ENCODE measurements around the gene ZNF580. TPM values are rescaled to one million over a fixed set of nuclear protein-coding genes. Genes with fewer than 3 reads are reported as not detected.
A peak's percentile ranks its signal among the peaks of the same experiment; 100 is the strongest.

Gene ZNF580
- total and polyA plus RNA-seq, 12 donors: 16.5 to 29.9 (median 21.1) TPM

DNA sequence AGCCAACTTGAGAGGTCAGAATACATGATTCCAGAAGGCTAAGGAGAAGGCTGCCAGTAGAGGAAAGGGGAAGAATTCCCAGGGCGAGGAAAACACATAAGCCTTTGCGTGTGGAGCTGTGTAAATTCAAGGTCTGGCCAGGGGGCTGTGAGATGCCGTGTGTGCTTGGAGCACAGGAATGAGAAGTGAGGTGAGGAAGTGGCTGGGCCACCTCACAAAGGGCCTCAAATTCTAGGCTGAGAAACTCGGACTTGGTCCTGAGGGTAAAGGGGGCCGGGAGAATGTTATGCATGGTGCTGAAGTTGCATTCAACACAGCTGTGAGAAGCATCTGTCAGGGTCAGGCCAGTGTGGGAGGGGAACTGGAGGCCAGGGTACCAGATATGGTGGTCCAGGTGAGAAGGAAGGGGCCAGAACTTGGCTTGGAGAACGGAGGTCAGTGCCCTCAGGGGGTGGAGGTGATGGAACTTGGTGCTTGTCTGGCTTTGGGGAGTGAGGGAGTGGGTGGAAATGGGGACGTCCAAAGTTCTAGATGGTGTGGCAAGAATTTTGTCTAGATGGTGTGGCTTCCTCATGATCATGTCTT lies 4.9 kb upstream of the ZNF580 start:
- DNase-seq (peak in 1 of 2 donors; percentile 3), ATAC-seq (no peak)
- H3K4me3 ChIP-seq: peak overlapping the region; percentile 57 to 100 (median 93)
- peak overlapping the region in 8 of 10 donors; percentile 83 to 99 (median 98) for H3K27ac ChIP-seq
- WGBS, 2 donors: 69 to 75% methylated on average over 7 of the region's 7 CpGs
- H3K27me3 ChIP-seq: no peaks in the 10 kb centered on the region
- no peaks in the 10 kb centered on the region for H3K9me3 ChIP-seq
- intact Hi-C loops (cut with DNase I): loop anchor here in 3 of 10 donors (1.0 to 10.0 kb wide), 3 partner anchors 17 to 491 kb away; partner anchors contain the start of gene TNNT1 (in 1 of the 3)
- TF ChIP-seq, protein P1, sequence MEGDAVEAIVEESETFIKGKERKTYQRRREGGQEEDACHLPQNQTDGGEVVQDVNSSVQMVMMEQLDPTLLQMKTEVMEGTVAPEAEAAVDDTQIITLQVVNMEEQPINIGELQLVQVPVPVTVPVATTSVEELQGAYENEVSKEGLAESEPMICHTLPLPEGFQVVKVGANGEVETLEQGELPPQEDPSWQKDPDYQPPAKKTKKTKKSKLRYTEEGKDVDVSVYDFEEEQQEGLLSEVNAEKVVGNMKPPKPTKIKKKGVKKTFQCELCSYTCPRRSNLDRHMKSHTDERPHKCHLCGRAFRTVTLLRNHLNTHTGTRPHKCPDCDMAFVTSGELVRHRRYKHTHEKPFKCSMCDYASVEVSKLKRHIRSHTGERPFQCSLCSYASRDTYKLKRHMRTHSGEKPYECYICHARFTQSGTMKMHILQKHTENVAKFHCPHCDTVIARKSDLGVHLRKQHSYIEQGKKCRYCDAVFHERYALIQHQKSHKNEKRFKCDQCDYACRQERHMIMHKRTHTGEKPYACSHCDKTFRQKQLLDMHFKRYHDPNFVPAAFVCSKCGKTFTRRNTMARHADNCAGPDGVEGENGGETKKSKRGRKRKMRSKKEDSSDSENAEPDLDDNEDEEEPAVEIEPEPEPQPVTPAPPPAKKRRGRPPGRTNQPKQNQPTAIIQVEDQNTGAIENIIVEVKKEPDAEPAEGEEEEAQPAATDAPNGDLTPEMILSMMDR (IDR thresholded peaks at IDR 0.05): no peak
- peaks cover 14 to 68% (median 50%) of the 10 kb centered on the region in 9 donors for H3K4me1 ChIP-seq
- peaks cover 0 to 8% (median 0%) of the 10 kb centered on the region in 9 donors for H3K36me3 ChIP-seq

DNA sequence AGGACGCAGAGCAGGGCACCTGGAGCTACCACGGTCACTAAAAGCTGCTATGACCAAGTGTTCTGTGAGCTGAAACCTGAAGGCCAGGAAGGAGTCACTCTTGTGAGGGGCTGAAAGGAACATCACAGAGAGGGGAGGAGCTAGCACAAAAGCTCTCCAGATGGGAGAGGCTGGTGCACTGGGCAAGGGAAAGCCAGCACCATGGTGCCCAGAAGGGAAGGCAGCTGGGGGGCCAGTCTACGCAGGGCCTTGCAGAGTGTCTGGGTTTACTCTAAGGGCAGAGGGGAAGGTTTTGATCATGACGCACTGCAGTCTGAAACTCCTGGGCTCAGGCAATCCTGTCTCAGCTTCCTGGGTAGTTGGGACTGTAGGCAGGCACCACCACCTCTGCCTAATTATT lies 4.1 kb upstream of the ZNF580 start:
- intact Hi-C loops (cut with DNase I): loop anchor here in 2 of 10 donors (10.0 kb wide), 2 partner anchors 122 to 492 kb away; partner anchors contain the start of gene TNNT1 (in 1 of the 2)
- H3K9me3 ChIP-seq: no peaks in the 10 kb centered on the region
- WGBS, 2 donors: 85 to 95% methylated on average over 4 of the region's 4 CpGs
- peak overlapping the region in 2 of 10 donors; percentile 92 to 96 for H3K4me3 ChIP-seq
- peaks cover 0 to 8% (median 0%) of the 10 kb centered on the region in 9 donors for H3K36me3 ChIP-seq
- ATAC-seq (no peak), DNase-seq (peak in 1 of 2 donors; percentile 8)
- H3K4me1 ChIP-seq: peaks cover 14 to 68% (median 52%) of the 10 kb centered on the region in 9 donors
- TF ChIP-seq, protein P1 (IDR thresholded peaks at IDR 0.05): no peak
- H3K27ac ChIP-seq: no peak overlapping the region
- no peaks in the 10 kb centered on the region for H3K27me3 ChIP-seq

DNA sequence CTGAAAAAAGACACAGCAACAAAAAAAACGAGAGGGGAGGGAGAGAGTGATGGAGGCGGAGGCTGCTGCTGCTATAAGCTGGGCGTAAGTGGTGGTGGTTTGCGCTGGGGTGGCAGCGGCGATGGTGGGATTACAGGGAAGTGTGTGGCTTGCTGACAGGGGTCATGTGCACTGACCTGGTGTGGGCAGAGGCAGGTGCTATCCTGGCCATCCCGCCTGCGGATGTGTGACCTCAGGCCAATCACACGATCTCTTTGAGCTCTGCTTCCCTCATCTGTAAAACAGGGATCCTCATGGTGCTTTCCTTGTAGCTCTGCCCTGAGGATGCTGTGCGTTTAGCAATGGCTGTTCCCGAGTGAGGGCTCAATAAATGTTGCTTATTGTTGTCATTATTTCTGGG lies 3.3 kb upstream of the ZNF580 start:
- intact Hi-C loops (cut with DNase I): loop anchor here in 2 of 10 donors (10.0 kb wide), 2 partner anchors 123 to 493 kb away; partner anchors contain the start of gene TNNT1 (in 1 of the 2)
- no peak overlapping the region for H3K27ac ChIP-seq
- DNase-seq: peak in 1 of 2 donors; percentile 7
- H3K27me3 ChIP-seq: no peaks in the 10 kb centered on the region
- peaks cover 19 to 74% (median 57%) of the 10 kb centered on the region in 9 donors for H3K4me1 ChIP-seq
- H3K36me3 ChIP-seq: peaks cover 0 to 8% (median 0%) of the 10 kb centered on the region in 9 donors
- H3K4me3 ChIP-seq: no peak overlapping the region
- no peak for ATAC-seq
- 74 to 81% methylated on average over 11 of the region's 11 CpGs for WGBS, 2 donors
- no peaks in the 10 kb centered on the region for H3K9me3 ChIP-seq
- TF ChIP-seq, protein P1 (IDR thresholded peaks at IDR 0.05): no peak

DNA sequence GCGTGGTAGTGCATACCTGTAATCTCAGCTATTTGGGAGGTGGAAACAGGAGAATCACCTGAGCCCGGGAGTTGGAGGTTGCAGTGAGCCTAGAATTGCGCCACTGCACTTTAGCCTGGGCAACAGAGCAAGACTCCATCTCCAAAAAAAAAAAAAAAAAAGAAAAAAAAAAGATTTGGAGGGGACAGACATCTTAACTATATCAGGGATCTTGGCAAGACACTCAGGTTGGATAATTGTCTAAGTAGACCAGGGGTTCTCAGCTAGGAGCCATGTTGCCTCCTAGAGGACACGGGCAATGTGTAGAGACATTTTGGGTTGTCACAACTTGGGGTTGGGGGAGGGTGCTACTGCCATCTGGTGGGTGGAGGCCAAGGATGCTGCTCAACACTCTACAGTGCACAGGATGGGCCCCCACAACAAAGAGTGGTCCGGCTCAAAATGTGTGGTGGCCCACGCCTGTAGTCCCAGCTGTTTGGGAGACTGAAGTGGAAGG lies 1.9 kb upstream of the ZNF580 start:
- no peaks in the 10 kb centered on the region for H3K27me3 ChIP-seq
- no peaks in the 10 kb centered on the region for H3K9me3 ChIP-seq
- TF ChIP-seq, protein P1 (IDR thresholded peaks at IDR 0.05): peak in 8 of 9 donors; percentile 13 to 56 (median 40)
- peaks cover 19 to 82% (median 63%) of the 10 kb centered on the region in 9 donors for H3K4me1 ChIP-seq
- intact Hi-C loops (cut with DNase I): loop anchor here in 2 of 10 donors (10.0 kb wide), 2 partner anchors 124 to 494 kb away; partner anchors contain the start of gene TNNT1 (in 1 of the 2)
- WGBS, 2 donors: 86 to 88% methylated on average over 6 of the region's 6 CpGs
- DNase-seq: peak in 1 of 2 donors; percentile 29
- no peak for ATAC-seq
- peak overlapping the region in 1 of 10 donors; percentile 91 for H3K27ac ChIP-seq
- no peak overlapping the region for H3K4me3 ChIP-seq
- peaks cover 0 to 8% (median 0%) of the 10 kb centered on the region in 9 donors for H3K36me3 ChIP-seq

Data from heart right ventricle (tissue), 16 donors.